Measurements from ENCODE around the gene MED22.
"Not testable (repeated sequence)": the region's sequence is repeated elsewhere in the genome, so short reads cannot be mapped to it uniquely, and the experiment has no call there.

The MED22 gene

GRCh38 chr9:133354766-133355165 lies 6.8 kb upstream of the MED22 start:
- peak in 1 of 2 experiments; percentile 38 for DNase-seq

- DNase-seq = no peak
Observed at GRCh38 chr9:133353548-133353947, 5.6 kb upstream of the MED22 start.

GRCh38 chr9:133352635-133353340 lies 4.9 kb upstream of the MED22 start:
- DNase-seq = peak in 1 of 2 experiments; percentile 38

- DNase-seq = peak in 1 of 2 experiments; percentile 72
Observed at GRCh38 chr9:133351908-133352634, 4.1 kb upstream of the MED22 start.

- no peak for DNase-seq
Observed at GRCh38 chr9:133351526-133351907, 3.6 kb upstream of the MED22 start.

- no peak for DNase-seq
Observed at GRCh38 chr9:133349965-133350616, 2.2 kb upstream of the MED22 start.

- DNase-seq = no peak
Observed at GRCh38 chr9:133348718-133349573, 1.0 kb upstream of the MED22 start.

GRCh38 chr9:133347515-133347984 lies 381 bp downstream of the MED22 start:
- peak in 1 of 2 experiments; percentile 45 for DNase-seq

- no peak for DNase-seq
Observed at GRCh38 chr9:133346021-133346785, 1.7 kb downstream of the MED22 start.

GRCh38 chr9:133345596-133345995 lies 2.3 kb downstream of the MED22 start:
- DNase-seq = no peak

- DNase-seq = no peak
Observed at GRCh38 chr9:133344979-133345378, 3.0 kb downstream of the MED22 start.

- no peak for DNase-seq
Observed at GRCh38 chr9:133344071-133344470, 3.9 kb downstream of the MED22 start.

GRCh38 chr9:133342570-133342969 lies 5.4 kb downstream of the MED22 start:
- peak; percentile 38 to 69 for DNase-seq

- peak in 1 of 2 experiments; percentile 19 for DNase-seq
Observed at GRCh38 chr9:133342069-133342406, 5.9 kb downstream of the MED22 start.

GRCh38 chr9:133341369-133342068 lies 6.4 kb downstream of the MED22 start:
- no peak for DNase-seq

- DNase-seq = no peak
Observed at GRCh38 chr9:133340916-133341315, 7.0 kb downstream of the MED22 start.

GRCh38 chr9:133340256-133340655 lies 7.7 kb downstream of the MED22 start:
- no peak for DNase-seq

- DNase-seq = no peak
Observed at GRCh38 chr9:133339641-133340040, 8.3 kb downstream of the MED22 start.

- DNase-seq = peak; percentile 92 to 94
Observed at GRCh38 chr9:133335924-133336811, 11.8 kb downstream of the MED22 start, which contains the start of gene SURF6. Gene SURF6 (minus strand): TSS chr9:133336188. CDS start chr9:133336132, 56 bp downstream.

GRCh38 chr9:133334888-133335287 lies 13.0 kb downstream of the MED22 start:
- not testable (repeated sequence) for DNase-seq
